Upper lobe of left lung (tissue), 6 donors: ENCODE data around the gene IGSF21. TPM values are rescaled to one million over a fixed set of nuclear protein-coding genes. Genes with fewer than 3 reads are reported as not detected.

Experiments
- ATAC-seq, 2 donors: fragments of 200-7000 bp; cut with Tn5 transposase; one replicate each; pipeline ENCODE4 v1.9.1; 2022; ENCODE audit warnings: mild to moderate bottlenecking in 2 of 2, moderate library complexity in 2 of 2; ENCODE audit not compliant: low FRiP score in 2 of 2
- DNase-seq, 2 donors: peaks; one replicate each; pipeline ENCODE4 v3.0.0-alpha.2; 2019 to 2020
- H3K27ac ChIP-seq, 4 donors: fragments of 200-600 bp; sonication (generic); one replicate each; pipeline ENCODE4 v1.5.1; 2016 to 2019
- H3K27me3 ChIP-seq, 4 donors: fragments of 200-600 bp; sonication (generic); one replicate each; pipeline ENCODE4 v1.5.1; 2017 to 2019
- H3K36me3 ChIP-seq, 4 donors: fragments of 200-600 bp; sonication (generic); one replicate each; pipeline ENCODE4 v1.5.1; 2016 to 2019
- H3K4me1 ChIP-seq, 4 donors: fragments of 200-600 bp; sonication (generic); one replicate each; pipeline ENCODE4 v1.5.1; 2018 to 2019
- H3K4me3 ChIP-seq, 4 donors: fragments of 200-600 bp; sonication (generic); one replicate each; pipeline ENCODE4 v1.5.1; 2017 to 2019; ENCODE audit warnings: mild to moderate bottlenecking in 2 of 4, moderate library complexity in 1 of 4
- H3K9me3 ChIP-seq, 4 donors: fragments of 200-600 bp; sonication (generic); one replicate each; pipeline ENCODE4 v1.5.1; 2018 to 2019
- EP300 ChIP-seq, 4 donors: sonication (generic); formaldehyde crosslinking; IDR thresholded peaks; one replicate each; pipeline ENCODE4 v1.5.1; 2017; ENCODE audit warnings: antibody characterized with exemption in 4 of 4, control low read depth in 2 of 4
- POLR2A ChIP-seq, 4 donors: fragments of 450-650 bp; IDR thresholded peaks; one replicate each; pipeline ENCODE4 v1.5.1; 2016 to 2017; ENCODE audit warnings: antibody characterized with exemption in 4 of 4, mild to moderate bottlenecking in 2 of 4
- POLR2AphosphoS5 ChIP-seq, 2 donors: sonication (generic); formaldehyde crosslinking; IDR thresholded peaks; one replicate each; pipeline ENCODE4 v1.5.1; 2017; ENCODE audit warnings: antibody characterized with exemption in 2 of 2
- WGBS, 2 donors: methylation state at CpG; one replicate each; pipeline ENCODE4 v1.1.5; 2017 to 2018; 5-methylcytosine and 5-hydroxymethylcytosine counted together
- total RNA-seq, 6 donors: library from RNA; depleted of rRNA in 4 of 6; stranded (reverse); fragments of >200 nt in 4 of 6; gene quantifications; one replicate each; pipeline versions ENCODE4 v1.1.0 to v1.2.1, GENCODE V29; 2016 to 2021
- TF ChIP-seq, protein P1 (sequence below), 6 experiments: fragments of 450-650 bp in 4 of 6; fragments of 200-600 bp in 2 of 6; sonication (generic) in 2 of 6; IDR thresholded peaks; one replicate each; pipeline ENCODE4 v1.5.1; 2016 to 2019; ENCODE audit warnings: antibody characterized with exemption in 6 of 6
- donor health status: DM: no; HTN: no; CAD: no; lungs with moderate emphysema.
- donor health status: DM: no; HTN: yes; CAD: no; lungs with severe emphysema.

Gene IGSF21
- total RNA-seq, 6 donors from 2014 or later: 1.1 to 2.9 (median 2.0) TPM; not detected in 1

GRCh38 chr1:18412882-18413353 lies 305.3 kb downstream of the IGSF21 start:
- Histone ChIP-seq H3K36me3 (no peaks in the 10 kb centered on the region), H3K27me3 (no peaks in the 10 kb centered on the region), H3K9me3 (peaks cover 0 to 20% (median 6%) of the 10 kb centered on the region in 4 donors), H3K27ac (no peak overlapping the region), H3K4me3 (no peak overlapping the region), H3K4me1 (no peaks in the 10 kb centered on the region)
- ATAC-seq: no peak
- TF ChIP-seq POLR2AphosphoS5 (IDR thresholded peaks at IDR 0.05) (no peak), EP300 (IDR thresholded peaks at IDR 0.05) (no peak), POLR2A (IDR thresholded peaks at IDR 0.05) (no peak)
- TF ChIP-seq, protein P1, sequence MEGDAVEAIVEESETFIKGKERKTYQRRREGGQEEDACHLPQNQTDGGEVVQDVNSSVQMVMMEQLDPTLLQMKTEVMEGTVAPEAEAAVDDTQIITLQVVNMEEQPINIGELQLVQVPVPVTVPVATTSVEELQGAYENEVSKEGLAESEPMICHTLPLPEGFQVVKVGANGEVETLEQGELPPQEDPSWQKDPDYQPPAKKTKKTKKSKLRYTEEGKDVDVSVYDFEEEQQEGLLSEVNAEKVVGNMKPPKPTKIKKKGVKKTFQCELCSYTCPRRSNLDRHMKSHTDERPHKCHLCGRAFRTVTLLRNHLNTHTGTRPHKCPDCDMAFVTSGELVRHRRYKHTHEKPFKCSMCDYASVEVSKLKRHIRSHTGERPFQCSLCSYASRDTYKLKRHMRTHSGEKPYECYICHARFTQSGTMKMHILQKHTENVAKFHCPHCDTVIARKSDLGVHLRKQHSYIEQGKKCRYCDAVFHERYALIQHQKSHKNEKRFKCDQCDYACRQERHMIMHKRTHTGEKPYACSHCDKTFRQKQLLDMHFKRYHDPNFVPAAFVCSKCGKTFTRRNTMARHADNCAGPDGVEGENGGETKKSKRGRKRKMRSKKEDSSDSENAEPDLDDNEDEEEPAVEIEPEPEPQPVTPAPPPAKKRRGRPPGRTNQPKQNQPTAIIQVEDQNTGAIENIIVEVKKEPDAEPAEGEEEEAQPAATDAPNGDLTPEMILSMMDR (IDR thresholded peaks at IDR 0.05): no peak
- no peak for DNase-seq
- WGBS, 2 donors: 87 to 93% methylated on average over 4 of the region's 4 CpGs

- Histone ChIP-seq H3K4me1 (no peaks in the 10 kb centered on the region), H3K9me3 (peaks cover 0 to 20% (median 6%) of the 10 kb centered on the region in 4 donors), H3K4me3 (no peak overlapping the region), H3K27ac (no peak overlapping the region), H3K27me3 (no peaks in the 10 kb centered on the region), H3K36me3 (no peaks in the 10 kb centered on the region)
- TF ChIP-seq POLR2AphosphoS5 (IDR thresholded peaks at IDR 0.05) (no peak), POLR2A (IDR thresholded peaks at IDR 0.05) (no peak), EP300 (IDR thresholded peaks at IDR 0.05) (no peak)
- TF ChIP-seq, protein P1 (IDR thresholded peaks at IDR 0.05): no peak
- ATAC-seq (no peak), DNase-seq (no peak)
- 78 to 83% methylated on average over 13 of the region's 13 CpGs for WGBS, 2 donors
These were observed 306.1 kb downstream of the IGSF21 start for GRCh38 chr1:18413541-18414305.

DNA sequence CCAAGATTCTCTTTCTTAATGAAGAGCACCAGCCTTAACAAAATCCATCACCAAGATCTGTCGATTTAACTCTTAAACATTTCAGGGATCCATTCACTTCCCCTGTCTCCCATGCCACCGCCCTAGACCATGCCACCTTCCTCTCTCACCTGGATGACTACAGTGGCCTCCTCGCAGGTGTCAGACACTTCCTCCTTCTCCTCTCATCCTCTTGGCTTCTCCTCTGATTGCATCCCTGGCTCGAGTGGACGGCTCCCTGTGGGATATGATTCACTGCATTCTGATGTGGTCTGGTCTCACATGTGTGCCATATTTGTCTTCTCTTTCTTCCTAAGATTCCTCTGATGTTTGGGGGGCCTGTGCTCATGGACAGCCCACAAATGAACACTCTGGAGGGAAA lies 306.7 kb downstream of the IGSF21 start:
- Histone ChIP-seq H3K36me3 (no peaks in the 10 kb centered on the region), H3K9me3 (peaks cover 0 to 20% (median 6%) of the 10 kb centered on the region in 4 donors), H3K4me3 (no peak overlapping the region), H3K4me1 (no peaks in the 10 kb centered on the region), H3K27ac (no peak overlapping the region), H3K27me3 (no peaks in the 10 kb centered on the region)
- 80 to 81% methylated on average over 5 of the region's 5 CpGs for WGBS, 2 donors
- TF ChIP-seq EP300 (IDR thresholded peaks at IDR 0.05) (no peak), POLR2A (IDR thresholded peaks at IDR 0.05) (no peak), POLR2AphosphoS5 (IDR thresholded peaks at IDR 0.05) (no peak)
- TF ChIP-seq, protein P1 (IDR thresholded peaks at IDR 0.05): no peak
- DNase-seq: no peak
- ATAC-seq: no peak

GRCh38 chr1:18414872-18415447 lies 307.4 kb downstream of the IGSF21 start:
- no peaks in the 10 kb centered on the region for H3K4me1 ChIP-seq
- ATAC-seq: no peak
- H3K27me3 ChIP-seq: no peaks in the 10 kb centered on the region
- peaks cover 0 to 20% (median 6%) of the 10 kb centered on the region in 4 donors for H3K9me3 ChIP-seq
- WGBS, 2 donors: 82 to 88% methylated on average over 2 of the region's 2 CpGs
- no peak overlapping the region for H3K27ac ChIP-seq
- no peaks in the 10 kb centered on the region for H3K36me3 ChIP-seq
- TF ChIP-seq EP300 (IDR thresholded peaks at IDR 0.05) (no peak), POLR2AphosphoS5 (IDR thresholded peaks at IDR 0.05) (no peak), POLR2A (IDR thresholded peaks at IDR 0.05) (no peak)
- TF ChIP-seq, protein P1 (IDR thresholded peaks at IDR 0.05): no peak
- no peak for DNase-seq
- H3K4me3 ChIP-seq: no peak overlapping the region
